ENCODE results near the gene PI4K2B.
"Not testable (repeated sequence)": the region's sequence is repeated elsewhere in the genome, so short reads cannot be mapped to it uniquely, and the experiment has no call there.

PI4K2B gene

DNA sequence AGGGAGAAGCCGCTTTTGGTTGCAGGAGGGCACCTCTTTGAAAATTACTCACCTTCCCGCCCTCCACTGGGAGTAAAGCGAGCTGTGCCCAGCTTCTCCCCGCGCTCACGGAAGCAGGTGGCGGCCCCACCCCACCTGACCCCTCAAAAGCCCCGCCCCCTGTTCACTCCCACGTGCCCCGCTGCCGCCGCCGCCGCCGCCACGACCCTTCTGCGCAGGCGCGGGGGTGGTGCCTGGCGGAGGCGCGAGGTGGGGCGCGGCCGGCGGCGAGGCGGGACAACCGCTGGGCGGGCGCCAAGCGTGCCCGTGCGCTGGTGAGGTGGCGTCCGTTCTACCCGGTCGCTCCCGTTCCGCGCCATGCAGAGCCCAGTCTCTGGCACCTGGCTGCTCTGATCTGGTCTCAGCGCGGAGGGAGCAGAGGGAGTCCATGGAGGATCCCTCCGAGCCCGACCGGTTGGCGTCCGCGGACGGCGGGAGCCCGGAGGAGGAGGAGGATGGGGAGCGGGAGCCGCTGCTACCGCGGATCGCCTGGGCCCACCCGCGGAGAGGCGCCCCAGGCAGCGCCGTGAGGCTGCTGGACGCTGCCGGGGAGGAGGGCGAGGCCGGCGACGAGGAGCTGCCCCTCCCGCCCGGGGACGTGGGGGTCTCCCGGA lies at the start of gene PI4K2B:
TSS of gene PI4K2B (plus strand) at position 297 of the 653 bp plus-strand sequence. CDS start at position 428, 131 bp downstream.
- DNase-seq: peak; percentile 99

DNA sequence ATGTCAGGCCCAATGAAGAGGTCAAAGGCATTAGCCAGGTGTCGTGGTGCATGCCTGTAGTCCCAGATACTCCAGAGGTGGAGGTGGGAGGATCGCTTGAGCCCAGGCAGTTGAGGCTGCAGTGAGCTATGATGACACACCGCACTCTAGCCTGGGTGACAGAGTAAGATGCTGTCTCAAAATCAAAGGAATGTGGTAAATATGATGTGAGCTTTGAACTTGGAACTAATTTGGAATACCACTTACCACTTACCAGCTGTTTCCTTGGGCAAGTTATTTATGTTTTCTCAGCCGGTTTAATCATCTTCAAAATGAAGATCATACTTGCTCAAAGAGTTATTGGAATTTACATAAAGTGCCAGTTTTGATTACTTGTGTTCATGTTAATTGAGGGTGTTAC lies 49.8 kb upstream of the PI4K2B start:
- no peak for DNase-seq

DNA sequence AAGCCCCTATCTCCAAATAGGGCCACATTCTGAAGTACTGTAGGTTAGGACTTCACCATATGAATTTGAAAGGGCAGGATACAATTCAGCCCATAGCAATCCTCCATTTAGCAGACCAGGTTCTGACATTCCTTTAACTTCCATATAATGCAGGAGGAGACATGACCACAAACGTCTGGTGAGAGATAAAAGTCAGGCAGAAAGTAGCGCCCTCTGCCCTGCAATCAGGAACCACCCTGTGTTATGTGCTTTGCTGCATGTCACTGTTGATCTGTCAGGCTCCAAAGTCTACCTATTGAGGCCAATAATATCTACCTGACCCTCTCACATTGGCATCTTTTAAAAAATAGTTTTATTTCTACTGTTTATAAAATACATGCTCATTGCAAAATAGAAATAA lies 43.4 kb upstream of the PI4K2B start:
- no peak for DNase-seq

DNA sequence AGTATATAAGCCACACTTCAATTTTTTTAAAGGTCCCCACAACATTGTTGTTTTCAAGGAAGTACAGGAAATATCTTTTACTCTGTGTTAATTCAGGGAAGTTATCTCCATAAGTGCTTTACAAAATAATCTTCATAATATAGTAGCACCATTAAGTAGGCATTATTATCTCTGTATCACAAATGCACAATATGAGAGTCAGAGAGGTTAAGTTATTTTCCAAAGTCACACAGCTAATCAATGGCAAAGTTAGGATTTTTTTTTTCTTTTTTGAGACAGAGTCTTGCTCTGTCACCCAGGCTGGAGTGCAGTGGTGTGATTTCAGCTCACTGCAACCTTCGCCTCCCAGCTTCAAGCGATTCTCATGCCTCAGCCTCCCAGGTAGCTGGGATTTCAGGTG lies 35.1 kb upstream of the PI4K2B start:
- DNase-seq: no peak

DNA sequence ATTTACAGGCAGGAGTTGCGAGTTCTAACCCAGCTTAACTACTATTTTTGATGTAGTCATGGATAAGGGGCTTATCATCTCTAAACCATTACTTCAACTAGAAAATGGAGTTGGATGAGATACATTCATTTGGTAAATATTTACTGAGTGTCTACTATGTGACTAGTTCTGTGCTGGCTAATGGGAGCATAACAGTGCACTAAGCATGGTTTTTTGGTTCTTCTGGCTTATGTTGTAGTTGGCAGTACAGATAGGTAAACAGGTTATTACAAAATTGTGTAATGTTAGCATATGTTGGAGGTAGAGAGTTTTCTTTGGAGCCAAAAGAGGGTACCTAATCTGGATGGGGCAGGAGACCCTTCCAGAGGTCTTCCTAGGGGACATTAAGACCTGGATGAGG lies 25.8 kb upstream of the PI4K2B start:
- no peak for DNase-seq

DNA sequence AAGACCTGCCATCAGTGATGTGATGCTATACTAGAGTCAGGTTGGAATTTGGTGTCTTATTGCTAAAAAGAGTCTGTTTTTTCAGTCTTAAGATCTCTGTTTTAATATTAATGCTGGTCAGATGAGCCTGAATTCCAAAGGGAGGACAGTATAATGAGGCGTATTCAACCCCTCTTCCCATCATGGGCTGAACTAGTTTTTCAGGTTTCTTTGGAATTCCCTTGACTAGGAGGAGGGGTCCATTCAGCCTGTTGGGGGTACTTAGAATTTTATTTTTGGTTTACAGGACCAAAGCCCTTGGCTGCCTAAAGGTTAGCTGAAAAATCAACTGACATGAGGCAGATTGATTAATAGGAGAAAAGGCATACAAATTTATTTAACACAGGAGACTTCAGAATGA lies 24.1 kb upstream of the PI4K2B start:
- no peak for DNase-seq

DNA sequence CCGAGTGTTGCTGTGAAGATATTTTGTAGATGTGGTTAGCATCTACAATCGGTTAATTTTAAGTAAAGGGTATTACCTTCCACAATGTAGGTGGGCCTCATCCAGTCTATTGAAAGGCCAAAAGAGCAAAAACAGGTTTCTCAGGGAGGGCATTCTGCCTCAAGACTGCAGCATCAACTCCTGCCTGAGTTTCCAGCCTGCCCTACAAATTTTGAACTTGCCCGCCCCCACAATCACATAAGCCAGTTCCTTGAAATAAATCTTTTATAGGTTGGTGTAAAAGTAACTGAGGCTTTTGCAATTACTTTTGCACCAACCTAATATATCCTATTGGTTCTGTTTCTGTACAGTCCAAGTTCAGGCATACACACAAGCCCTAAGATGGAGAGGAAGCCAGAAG lies 22.1 kb upstream of the PI4K2B start:
- DNase-seq: no peak

DNA sequence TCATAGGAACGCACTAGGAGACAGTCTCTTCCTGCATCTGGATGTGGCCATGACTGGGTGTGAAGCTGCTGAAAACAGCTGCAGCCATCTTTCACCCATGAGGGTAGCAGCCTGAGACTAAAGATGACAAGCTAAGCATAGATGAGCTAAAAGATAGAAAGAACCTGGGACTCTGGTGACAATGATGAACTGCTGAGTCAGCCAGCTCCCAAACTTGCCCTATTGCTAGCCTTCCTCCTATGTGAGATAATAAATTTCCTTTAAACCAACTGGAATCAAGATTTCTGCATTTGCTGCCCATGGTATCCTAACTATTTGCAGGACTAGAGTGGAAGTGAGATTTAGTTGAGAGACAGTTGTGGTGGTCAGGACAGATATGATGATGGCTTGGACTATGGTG lies 21.0 kb upstream of the PI4K2B start:
- DNase-seq: no peak

DNA sequence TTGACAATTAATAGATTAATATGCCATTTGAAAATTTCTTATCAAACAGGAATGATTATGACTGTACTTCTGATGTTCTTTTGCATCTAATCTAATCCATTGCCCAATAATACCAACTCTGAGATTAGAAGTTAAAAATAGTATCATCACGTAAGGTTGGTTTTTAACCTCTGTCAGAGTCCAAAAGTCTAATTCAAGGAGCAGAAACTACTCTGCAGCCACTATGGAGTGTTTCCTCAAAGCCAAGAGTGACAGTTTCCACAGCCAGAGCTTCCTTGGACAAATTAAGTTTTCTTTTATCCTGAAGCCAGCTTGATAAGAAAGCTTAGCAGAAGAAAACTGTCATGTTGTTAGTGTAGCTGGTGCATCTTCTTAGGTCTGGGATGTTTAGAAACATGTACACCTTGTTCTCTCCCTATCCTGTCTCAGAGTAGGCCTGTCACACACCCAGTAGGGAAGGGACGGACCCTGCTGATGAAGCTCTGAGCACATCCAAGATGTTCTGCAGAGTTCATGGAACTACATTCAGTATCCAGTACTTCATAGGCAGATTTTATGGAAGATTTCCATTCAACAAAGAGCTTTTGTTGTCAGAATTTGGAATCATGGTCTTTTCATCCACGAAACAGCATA lies 20.4 kb upstream of the PI4K2B start:
- no peak for DNase-seq

DNA sequence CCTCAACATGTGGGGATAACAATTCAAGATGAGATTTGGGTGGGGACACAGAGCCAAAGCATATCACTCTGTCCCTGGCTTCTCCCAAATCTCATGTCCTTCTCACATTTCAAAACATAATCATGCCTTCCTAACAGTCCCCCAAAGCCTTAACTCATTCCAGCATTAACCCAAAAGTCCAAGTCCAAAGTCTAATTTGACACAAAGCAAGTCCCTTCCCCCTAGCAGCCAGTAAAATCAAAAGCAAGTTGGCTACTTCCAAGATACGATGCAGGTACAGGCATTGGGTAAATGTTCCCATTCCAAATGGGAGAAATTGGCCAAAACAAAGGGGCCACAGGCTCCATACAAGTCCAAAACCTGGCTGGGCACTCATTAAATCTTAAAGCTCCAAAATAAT lies 19.1 kb upstream of the PI4K2B start:
- DNase-seq: not testable (repeated sequence)

DNA sequence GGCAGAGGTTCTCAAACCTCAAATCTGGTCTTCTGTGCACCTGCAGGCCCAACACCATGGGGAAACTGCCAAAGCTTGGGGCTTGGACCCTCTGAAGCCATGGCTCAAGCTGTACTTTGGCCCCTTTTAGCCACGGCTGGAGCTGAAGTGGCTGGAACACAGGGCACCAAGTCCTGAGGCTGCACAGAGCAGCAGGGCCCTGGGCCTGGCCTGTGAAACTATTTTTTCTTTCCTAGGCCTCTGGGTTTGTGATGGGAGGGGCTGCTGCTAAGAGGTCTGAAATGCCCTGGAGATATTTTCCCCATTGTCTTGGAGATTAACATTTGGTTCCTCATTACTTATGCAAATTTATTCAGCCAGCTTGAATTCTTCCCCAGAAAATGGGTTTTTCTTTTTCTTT lies 18.3 kb upstream of the PI4K2B start:
- no peak for DNase-seq

DNA sequence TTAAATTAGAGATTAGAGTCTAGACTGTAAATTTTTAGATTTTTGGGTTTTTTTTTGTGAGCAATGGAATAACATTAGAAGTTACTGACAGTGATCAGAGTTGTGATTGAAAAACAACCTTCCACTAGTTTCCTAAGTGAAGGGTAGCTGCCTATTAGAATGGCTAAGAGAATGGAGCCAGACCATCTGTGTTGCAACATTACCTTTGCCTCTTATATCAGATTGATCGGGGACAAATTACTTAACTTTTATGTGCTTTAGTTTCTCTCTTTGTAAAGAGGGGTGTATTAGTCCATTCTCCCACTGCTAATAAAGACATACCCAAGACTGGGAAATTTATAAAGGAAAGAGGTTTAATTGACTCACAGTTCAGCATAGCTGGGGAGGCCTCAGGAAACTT lies 12.5 kb upstream of the PI4K2B start:
- DNase-seq: no peak

DNA sequence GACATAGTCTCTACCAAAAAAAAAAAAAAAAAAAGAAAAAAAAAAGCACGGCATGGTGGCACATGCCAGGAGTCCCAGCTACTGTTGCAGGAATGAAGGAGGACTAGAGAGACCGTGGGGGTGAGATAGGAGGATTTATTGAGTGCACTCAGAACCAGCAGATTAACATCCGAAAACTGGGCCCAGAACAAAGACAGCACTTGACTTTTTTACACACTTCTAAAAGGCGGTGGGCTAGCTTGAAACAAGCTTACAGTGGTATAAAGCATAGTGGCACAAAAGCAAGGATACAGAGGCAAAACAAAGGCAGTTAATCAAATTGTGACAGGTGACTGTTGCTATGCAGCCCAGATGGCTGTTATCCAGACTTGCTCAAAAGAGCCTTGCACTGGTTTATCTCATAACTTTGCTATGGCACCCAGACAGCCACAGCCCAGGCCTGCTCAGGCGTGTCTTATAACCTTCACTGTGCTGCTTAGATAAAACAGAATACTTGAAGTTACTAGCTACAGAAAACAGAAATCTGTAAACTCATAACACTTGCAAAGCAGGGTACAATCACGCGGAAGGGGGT lies 9.9 kb upstream of the PI4K2B start:
- DNase-seq: peak; percentile 70

DNA sequence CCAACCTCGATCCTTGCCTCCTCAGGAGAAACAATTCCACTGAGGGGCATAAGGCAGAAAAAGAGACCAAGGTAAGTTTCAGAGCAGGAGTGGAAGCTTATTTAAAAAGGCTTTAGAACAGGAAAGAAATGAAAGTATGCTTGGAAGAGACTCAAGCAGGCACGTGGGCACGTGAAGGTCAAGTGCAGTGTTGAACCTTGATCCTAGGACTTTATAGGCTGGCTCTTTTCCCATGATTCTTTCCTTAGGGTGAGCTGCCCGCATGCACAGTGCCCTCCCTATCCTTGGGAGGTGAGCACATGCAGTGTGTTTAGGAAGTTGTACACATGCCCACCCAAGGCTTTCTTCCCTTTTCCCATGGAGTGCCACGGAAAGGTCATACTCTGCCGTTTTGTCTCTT lies 4.0 kb upstream of the PI4K2B start:
- DNase-seq: no peak

DNA sequence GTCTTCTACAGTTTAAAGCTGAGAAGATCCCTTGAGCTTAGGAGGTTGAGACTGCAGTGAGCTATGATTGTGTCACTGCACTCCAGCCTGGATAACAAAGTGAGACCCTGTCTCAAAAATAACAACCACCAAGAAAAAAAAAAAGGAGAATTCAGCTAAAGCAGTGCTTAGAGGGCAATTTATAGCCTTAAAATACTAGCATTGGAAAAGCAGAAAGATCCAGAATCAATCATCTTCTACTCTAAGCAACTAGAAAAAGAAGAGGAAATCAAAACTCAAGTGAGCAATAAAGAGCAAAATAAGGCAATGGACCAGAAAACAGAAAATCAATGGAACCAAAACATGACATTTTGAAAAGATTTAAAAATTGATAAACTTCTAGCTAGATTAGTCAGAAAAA lies 639 bp upstream of the PI4K2B start:
- peak; percentile 32 for DNase-seq

DNA sequence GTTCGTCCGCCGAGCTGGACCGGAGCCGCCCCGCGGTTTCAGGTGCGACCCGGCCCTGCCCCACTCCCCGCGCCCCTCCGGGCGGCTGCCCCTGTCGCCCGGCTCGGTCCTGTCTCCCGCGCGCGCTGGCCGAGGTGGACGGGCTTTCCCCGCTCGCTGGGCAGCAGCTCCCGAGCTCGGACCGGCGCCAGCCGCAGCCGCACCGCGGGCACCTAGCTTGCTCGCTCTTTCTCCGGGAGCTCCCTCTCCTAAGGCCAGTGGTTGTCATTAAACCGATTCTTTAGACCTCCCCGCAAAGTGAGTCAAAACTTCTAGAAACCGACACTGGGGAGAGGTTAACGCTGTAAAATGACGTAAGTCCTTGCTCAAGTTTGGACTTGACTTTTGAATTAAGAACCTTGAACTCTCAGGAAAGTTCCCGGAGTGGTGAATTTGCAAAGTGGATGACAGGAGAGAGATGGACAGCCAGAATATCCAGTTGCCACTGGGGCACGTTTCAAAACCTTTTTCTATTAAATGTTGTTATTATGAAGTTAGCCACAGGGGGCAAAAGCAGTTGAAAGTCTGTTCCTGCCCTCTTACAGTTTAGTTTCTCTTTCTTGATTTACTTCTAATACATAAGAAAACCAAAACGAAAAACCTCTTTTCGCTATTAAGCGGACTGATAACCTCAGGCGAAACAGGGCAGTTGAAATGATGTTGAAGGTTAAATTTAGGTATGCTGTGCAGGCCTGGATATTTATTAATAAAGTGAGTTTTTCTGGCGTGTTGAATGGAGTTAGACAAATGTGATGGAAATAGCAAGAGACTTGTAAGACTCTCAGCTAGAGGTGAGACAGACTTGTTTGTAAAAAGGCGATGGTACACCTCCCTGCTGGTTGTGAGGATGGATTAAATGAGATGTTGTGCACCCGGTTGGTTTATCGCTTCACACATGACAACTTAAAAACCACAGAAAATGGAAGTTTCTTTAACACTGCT lies 847 bp downstream of the PI4K2B start:
- peak; percentile 83 for DNase-seq

DNA sequence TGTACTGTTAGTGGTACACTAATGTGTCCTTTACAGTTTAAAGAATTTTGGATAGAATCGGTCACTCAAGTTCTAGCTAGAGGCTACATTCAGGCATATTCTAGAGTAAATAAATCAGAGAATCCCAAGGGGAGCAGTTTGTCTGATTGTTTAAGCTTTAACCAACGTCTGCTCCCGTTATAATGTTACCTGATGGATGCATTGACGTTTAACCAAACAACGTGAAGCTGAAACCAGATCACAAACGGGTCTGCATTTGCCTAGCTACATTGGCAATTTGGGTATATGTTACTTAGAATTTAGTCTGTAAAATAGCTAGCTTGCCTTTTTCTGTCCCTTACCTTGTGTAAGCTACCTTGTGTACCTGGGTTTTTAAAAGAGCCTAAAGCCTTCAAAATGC lies 1.6 kb downstream of the PI4K2B start:
- peak; percentile 30 for DNase-seq

DNA sequence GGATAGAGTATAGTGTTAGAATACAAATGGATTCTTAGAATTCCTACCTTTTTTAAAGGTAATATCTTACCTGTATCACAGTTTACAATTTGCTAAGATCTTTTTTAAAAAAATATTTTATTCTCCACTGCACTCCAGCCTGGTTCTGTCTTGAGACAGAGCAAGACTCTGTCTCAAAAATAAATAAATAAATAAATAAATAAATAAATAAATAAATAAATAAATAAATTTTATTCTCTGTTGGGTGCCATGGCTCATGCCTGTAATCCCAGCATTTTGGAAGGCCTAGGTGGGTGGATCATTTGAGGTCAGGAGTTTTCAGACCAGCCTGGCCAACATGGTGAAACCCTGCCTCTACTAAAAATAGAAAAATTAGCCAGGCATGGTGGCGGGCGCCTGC lies 2.2 kb downstream of the PI4K2B start:
- not testable (repeated sequence) for DNase-seq

DNA sequence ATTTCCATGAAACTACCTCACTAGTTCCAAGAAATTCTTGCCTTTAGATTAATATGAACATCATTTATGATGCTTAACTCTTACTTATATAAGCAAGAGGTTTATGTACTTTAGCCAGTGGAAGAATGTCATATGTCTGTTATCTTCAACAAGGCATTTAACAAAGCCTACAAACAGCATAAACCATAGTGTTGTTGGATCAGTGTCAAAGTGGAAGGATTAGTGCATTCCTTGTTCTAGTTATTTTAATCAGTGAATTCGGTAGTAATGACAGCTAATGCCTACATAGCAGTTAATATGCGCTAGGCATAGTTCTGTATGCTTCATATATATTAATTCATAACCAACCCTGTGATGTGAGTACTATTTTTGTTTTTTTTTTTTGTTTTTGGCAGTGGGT lies 3.1 kb downstream of the PI4K2B start:
- no peak for DNase-seq

DNA sequence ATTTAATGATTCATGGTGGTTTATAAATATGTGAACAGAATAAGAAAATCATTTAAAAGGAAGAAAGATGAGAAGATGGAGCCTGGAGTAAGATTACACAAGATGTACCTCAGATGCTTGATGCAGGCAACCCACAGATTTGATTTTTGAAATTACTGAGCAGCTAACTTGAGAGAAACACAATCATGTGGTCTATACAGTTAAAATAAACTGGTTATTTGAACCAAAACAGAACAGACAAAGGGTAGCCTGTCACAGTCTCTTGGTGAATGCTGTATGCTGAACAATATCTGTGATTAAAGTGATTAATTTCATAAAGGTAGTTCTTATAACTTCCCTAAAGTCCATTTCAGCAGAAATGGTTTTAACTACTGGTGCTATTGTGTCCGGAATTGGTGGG lies 4.2 kb downstream of the PI4K2B start:
- DNase-seq: no peak

DNA sequence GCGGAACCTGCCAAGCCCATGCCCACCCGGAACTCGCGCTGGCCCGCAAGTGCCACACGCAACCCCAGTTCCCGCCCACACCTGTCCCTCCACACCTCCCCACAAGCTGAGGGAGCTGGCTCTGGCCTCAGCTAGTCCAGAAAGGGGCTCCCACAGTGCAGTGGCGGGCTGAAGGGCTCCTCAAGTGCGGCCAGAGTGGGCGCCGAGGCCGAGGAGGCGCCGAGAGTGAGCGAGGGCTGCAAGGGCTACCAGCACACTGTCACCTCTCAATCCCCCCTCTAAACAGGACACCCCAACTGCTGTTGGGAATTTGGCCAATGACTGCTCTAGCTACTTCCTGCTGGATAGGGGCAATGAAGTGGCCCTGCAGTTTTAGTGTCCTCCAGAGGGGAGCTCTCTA lies 5.7 kb downstream of the PI4K2B start:
- not testable (repeated sequence) for DNase-seq

DNA sequence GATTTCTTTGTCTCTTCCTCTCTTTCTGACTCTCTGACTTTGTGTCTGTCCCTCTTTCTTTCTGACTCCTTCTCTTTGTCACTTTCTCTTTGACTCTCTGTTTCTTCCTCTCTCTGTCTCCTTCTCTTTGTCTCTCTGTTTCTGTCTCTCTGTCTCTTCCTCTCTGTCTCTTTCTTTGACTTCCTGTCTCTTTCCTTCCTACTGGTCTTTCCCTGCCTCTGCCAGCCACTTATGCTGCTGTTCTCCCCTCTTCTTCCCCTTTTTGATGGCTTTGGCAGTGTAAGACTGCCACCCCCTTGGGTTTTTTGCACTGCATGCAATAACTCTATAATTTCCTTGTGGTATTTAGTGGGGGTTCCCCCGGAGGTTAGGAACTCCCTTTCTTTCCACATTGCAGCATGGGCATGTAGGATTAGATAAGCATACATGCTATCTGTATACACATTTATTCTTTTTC lies 6.9 kb downstream of the PI4K2B start:
- DNase-seq: not testable (repeated sequence)

DNA sequence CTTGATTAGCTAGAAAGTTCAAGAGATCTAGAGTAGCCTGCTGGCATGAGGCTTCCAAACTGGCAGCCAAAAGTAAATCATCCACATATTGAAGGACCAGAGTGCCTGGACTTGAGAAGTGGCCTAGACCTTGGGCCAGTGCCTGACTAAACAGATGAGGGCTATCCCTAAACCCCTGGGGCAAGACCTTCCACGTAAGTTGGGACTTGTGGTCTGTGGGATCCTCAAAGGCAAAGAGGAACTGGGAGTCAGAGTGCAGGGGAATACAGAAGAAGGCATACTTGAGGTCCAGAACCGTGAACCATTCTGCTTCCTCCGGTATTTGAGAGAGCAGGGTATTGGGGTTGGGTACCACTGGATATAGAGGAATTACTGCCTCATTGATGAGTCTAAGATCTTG lies 8.4 kb downstream of the PI4K2B start:
- DNase-seq: not testable (repeated sequence)
